Activated naive CD4-positive, alpha-beta T cell treated with anti-CD3 and anti-CD28 coated beads for 36 hours (primary cell): ENCODE measurements around the gene KCNK4. TPM values are rescaled to one million over a fixed set of nuclear protein-coding genes. Genes with fewer than 3 reads are reported as not detected.
A peak's percentile ranks its signal among the peaks of the same experiment; 100 is the strongest.

Experiments
- CTCF ChIA-PET: fragments of 350-600 bp; sonication (Branson Sonifier 250); formaldehyde crosslinking; loops from one replicate; lab custom pipeline; 2021; ENCODE audit warnings: antibody characterized with exemption; lab: Charles Lee
- DNase-seq: peaks from one replicate; pipeline ENCODE4 v3.0.0-alpha.2; 2020
- H3K27ac Mint-ChIP-seq: one replicate; pipeline ENCODE4 v1.8.0; 2021; ENCODE audit warnings: mild to moderate bottlenecking, mixed read lengths
- H3K27me3 Mint-ChIP-seq: one replicate; pipeline ENCODE4 v1.8.0; 2021; ENCODE audit warnings: low read depth, mixed read lengths
- H3K36me3 Mint-ChIP-seq: one replicate; pipeline ENCODE4 v1.8.0; 2021; ENCODE audit warnings: low read depth, mixed read lengths
- H3K4me1 Mint-ChIP-seq: one replicate; pipeline ENCODE4 v1.8.0; 2021; ENCODE audit warnings: low read depth, mixed read lengths
- H3K4me3 Mint-ChIP-seq: one replicate; pipeline ENCODE4 v1.8.0; 2021; ENCODE audit warnings: mild to moderate bottlenecking, moderate library complexity, mixed read lengths
- H3K9me3 Mint-ChIP-seq: one replicate; pipeline ENCODE4 v1.8.0; 2021; ENCODE audit warnings: mixed read lengths
- intact Hi-C: fragments of 100-400 bp; cut with micrococcal nuclease; formaldehyde crosslinking; loops from one replicate; pipeline ENCODE4 v1.15.1; 2023
- total RNA-seq, 2 experiments: library from RNA; stranded (reverse); gene quantifications; one replicate each; pipeline ENCODE4 v1.2.3, GENCODE V29; 2021

KCNK4 gene
- total RNA-seq, 2 experiments from 2014 or later = 0.41 TPM; not detected in 1

GRCh38 chr11:64288353-64288750, 2.8 kb upstream of the KCNK4 start:
- H3K9me3 Mint-ChIP-seq = no peaks in the 10 kb centered on the region
- DNase-seq = no peak
- H3K27me3 Mint-ChIP-seq = peaks cover 17% of the 10 kb centered on the region
- intact Hi-C loops = no loop called here
- CTCF ChIA-PET = interaction anchor here (1.3 to 1.5 kb wide), 2 partner anchors 12 to 16 kb away, joined by 3 to 4 read pairs; partner anchors contain the start of gene CATSPERZ
- no peak overlapping the region for H3K27ac Mint-ChIP-seq
- no peaks in the 10 kb centered on the region for H3K36me3 Mint-ChIP-seq
- peaks cover 15% of the 10 kb centered on the region for H3K4me1 Mint-ChIP-seq
- no peak overlapping the region for H3K4me3 Mint-ChIP-seq

DNA sequence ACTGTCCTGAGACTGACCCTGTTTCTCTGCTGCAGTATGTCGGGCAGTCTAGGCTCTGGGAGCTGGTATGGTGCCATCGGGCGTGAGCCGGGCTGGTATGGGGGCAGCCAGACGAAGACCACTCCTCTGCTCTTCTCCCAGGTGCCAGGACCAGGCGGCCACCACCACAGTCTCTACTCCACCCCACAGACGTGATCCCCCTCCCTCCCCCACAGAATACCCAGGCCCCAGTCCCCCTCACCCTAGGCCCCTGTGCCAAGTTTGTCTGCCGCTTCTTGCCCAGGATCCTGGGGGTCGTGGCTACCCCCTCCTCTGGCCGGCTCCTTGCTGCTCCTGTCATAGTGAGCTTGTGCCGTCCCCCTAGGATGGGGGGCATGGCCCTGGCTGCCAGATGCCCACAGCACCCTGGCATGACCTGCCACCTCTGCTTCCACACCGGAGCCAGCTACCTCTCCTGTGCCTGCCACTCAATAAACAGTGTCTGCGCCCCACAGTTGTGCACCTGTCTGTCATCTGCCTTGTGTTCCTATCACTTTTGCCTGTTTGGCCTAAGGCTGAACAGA, 2.0 kb upstream of the KCNK4 start:
- CTCF ChIA-PET = interaction anchor here (1.3 to 1.9 kb wide), 3 partner anchors 12 to 38 kb away, joined by 3 to 9 read pairs (median 4); no protein-coding TSS in a partner anchor
- Mint-ChIP-seq H3K9me3 (no peaks in the 10 kb centered on the region), H3K27me3 (peaks cover 19% of the 10 kb centered on the region), H3K4me1 (peaks cover 12% of the 10 kb centered on the region), H3K27ac (no peak overlapping the region), H3K36me3 (no peaks in the 10 kb centered on the region), H3K4me3 (no peak overlapping the region)
- intact Hi-C loops = no loop called here
- DNase-seq = no peak

DNA sequence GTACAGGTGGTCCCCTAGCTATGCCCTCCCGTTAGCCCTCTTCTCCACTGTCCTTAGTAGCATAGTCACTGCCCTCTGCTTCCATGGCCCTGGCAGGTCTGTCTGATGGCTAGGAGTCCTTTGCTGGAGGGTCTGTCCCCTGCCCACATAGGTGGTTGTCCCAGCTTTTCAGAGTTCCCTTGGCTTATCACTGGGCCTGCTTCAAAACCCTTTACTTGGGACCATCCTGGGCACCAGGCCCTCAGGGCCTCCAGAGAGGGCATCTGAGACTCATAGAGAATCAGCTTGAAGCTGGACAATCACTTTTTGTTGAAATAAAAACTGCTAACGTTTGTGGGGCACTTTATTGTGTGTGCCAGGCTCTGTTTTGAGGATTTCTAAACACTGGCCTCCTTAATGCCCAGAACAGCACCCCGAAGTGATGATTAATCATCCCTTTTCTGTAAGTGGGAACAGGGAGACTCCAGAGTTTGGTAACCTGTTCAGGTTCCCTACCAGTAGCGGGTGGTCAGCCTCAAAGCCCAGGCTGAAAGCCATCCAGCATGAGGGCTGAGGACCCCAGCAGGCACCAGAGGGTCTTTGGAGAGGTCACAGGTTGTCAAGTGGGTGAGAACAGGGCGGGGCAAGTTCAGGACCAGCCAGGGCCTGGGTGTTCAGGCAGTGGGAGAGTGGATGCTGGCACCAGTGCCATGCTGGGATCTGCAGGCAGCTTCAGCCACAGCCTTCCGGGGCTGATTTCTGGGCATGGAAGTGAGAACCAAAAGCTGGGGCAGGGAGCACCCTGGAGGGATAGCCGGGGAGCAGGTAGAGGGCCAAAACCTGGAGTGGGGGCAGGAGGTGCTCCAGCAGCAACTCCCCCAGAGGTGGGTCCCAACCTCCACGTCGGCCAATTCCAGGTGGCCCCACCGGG, 495 bp upstream of the KCNK4 start:
- H3K9me3 Mint-ChIP-seq = no peaks in the 10 kb centered on the region
- H3K36me3 Mint-ChIP-seq = no peaks in the 10 kb centered on the region
- H3K27me3 Mint-ChIP-seq = peaks cover 30% of the 10 kb centered on the region
- CTCF ChIA-PET = interaction anchor here (1.3 to 1.9 kb wide), 3 partner anchors 11 to 40 kb away, joined by 3 to 9 read pairs (median 5); partner anchors contain the start of gene ESRRA
- DNase-seq = no peak
- H3K4me3 Mint-ChIP-seq = peak overlapping the region; percentile 47
- intact Hi-C loops = no loop called here
- H3K4me1 Mint-ChIP-seq = peaks cover 12% of the 10 kb centered on the region
- no peak overlapping the region for H3K27ac Mint-ChIP-seq

- Mint-ChIP-seq H3K4me3 (no peak overlapping the region), H3K36me3 (no peaks in the 10 kb centered on the region)
- DNase-seq = no peak
Measured at GRCh38 chr11:64291752-64292459, 804 bp downstream of the KCNK4 start.

DNA sequence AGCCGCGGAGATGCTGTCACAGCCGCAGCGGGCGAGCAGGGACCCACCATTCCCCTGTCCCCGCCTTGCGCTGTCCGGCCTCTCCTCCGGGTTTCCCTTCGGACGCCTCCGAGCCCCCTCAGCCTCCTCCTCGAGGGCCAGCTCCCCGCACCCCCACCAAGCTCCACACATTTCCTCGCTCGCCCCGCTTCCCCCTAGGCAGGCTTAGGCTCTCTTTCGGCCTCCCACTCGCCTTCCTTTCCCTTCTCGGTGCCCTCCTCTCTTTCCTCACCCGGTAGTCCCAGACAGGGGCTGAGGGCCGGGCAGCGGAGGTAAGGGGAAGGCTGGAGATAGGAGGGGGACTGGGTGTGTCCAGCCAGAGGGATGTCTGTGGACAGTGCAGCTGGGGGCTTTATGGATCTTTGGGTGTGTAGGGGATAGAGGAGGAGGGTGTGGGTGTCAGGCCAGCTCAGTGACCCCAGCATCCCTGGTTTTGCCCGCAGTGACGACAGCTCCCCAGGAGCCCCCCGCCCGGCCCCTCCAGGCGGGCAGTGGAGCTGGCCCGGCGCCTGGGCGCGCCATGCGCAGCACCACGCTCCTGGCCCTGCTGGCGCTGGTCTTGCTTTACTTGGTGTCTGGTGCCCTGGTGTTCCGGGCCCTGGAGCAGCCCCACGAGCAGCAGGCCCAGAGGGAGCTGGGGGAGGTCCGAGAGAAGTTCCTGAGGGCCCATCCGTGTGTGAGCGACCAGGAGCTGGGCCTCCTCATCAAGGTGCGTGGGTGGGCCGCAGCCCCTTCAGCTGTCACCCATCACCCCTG, 1.6 kb downstream of the KCNK4 start:
- Mint-ChIP-seq H3K36me3 (no peaks in the 10 kb centered on the region), H3K27ac (no peak overlapping the region), H3K4me1 (peaks cover 8% of the 10 kb centered on the region), H3K4me3 (no peak overlapping the region), H3K27me3 (peaks cover 49% of the 10 kb centered on the region), H3K9me3 (no peaks in the 10 kb centered on the region)
- CTCF ChIA-PET = interaction anchor here (0.6 to 1.4 kb wide), 6 partner anchors 9 to 298 kb away, joined by 3 to 4 read pairs (median 3); no protein-coding TSS in a partner anchor
- intact Hi-C loops = no loop called here
- DNase-seq = no peak

More at GRCh38 chr11:64291752-64292459, 804 bp downstream of the KCNK4 start:
- CTCF ChIA-PET = interaction anchor here (1.3 to 1.9 kb wide), 4 partner anchors 10 to 13 kb away, joined by 3 to 5 read pairs (median 4); partner anchors contain the start of gene ESRRA
- intact Hi-C loops = no loop called here
- no peaks in the 10 kb centered on the region for H3K9me3 Mint-ChIP-seq
- H3K27me3 Mint-ChIP-seq = peaks cover 42% of the 10 kb centered on the region
- H3K27ac Mint-ChIP-seq = no peak overlapping the region
- peaks cover 5% of the 10 kb centered on the region for H3K4me1 Mint-ChIP-seq

DNA sequence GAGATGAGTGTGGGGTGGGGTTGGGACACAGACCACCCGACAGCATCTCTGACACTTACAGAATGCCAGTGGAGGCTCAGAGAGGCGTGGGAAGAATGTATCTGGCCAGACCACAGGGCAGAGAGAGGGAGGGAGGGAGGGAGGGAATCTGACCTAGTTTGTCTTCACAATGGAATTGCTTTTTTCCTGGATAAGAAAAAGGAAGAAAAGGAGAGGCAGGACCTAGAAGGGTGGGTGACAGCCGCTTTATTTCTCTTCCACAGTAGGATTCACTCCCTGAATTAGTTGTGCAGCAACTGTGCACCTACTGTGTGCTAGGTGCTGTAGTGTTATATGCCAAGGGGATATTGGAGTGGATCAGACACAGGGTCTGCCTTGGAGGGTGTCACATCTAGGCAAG, 3.7 kb downstream of the KCNK4 start:
- intact Hi-C loops = no loop called here
- Mint-ChIP-seq H3K36me3 (no peaks in the 10 kb centered on the region), H3K27me3 (peaks cover 66% of the 10 kb centered on the region), H3K27ac (no peak overlapping the region), H3K4me3 (no peak overlapping the region), H3K9me3 (no peaks in the 10 kb centered on the region), H3K4me1 (peaks cover 14% of the 10 kb centered on the region)
- CTCF ChIA-PET = interaction anchor here (0.8 to 1.0 kb wide), 2 partner anchors 10 kb away, joined by 3 read pairs; no protein-coding TSS in a partner anchor
- no peak for DNase-seq

DNA sequence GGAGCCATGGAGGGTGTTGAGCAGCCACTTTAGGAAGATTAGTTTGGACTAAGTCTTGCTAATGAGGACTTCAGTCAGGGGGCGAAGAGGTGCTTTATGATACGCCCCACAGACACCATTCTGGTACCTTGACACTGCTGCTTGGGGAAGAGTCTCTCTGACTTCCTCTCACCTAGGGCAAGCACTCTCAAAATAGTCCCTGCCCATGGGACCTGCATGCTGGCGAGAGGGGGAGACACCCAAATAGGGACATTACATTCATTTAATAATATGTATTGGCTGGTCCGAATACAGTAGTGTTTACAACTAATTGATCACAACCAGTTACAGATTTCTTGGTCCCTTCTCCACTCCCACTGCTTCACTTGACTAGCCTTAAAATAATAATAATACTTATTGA, 4.7 kb downstream of the KCNK4 start:
- no peak overlapping the region for H3K27ac Mint-ChIP-seq
- H3K9me3 Mint-ChIP-seq = no peaks in the 10 kb centered on the region
- intact Hi-C loops = no loop called here
- DNase-seq = no peak
- H3K4me3 Mint-ChIP-seq = no peak overlapping the region
- H3K36me3 Mint-ChIP-seq = no peaks in the 10 kb centered on the region
- CTCF ChIA-PET = interaction anchor here (1.0 kb wide), 1 partner anchor 9 kb away, joined by 3 read pairs; no protein-coding TSS in a partner anchor
- H3K4me1 Mint-ChIP-seq = peaks cover 17% of the 10 kb centered on the region
- peaks cover 73% of the 10 kb centered on the region for H3K27me3 Mint-ChIP-seq

DNA sequence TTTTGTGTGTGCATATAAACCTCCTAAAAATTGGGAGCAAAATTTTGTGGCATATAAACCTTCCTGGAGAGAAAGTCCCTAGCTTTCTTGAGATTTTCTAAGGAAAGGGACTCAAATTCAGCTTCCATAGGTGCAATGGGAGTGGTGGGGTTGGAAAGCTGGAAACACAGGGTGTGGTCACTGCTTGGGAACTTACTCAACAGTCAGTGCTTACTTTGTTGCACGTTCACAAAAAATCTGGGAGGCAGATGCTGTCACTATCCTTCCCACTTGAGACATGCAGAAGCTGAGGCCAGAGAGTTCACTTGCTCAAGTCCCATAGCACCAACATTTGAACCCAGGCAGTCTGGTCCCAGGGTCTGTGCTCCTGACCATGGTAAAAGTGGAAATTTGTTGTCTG, 5.1 kb downstream of the KCNK4 start:
- H3K4me3 Mint-ChIP-seq = no peak overlapping the region
- CTCF ChIA-PET = no interaction called here
- H3K4me1 Mint-ChIP-seq = peaks cover 19% of the 10 kb centered on the region
- no peak overlapping the region for H3K27ac Mint-ChIP-seq
- H3K9me3 Mint-ChIP-seq = no peaks in the 10 kb centered on the region
- no peaks in the 10 kb centered on the region for H3K36me3 Mint-ChIP-seq
- no peak for DNase-seq
- intact Hi-C loops = no loop called here
- H3K27me3 Mint-ChIP-seq = peaks cover 71% of the 10 kb centered on the region

GRCh38 chr11:64296830-64297698, 6.0 kb downstream of the KCNK4 start:
- no peaks in the 10 kb centered on the region for H3K9me3 Mint-ChIP-seq
- H3K27me3 Mint-ChIP-seq = peaks cover 75% of the 10 kb centered on the region
- intact Hi-C loops = no loop called here
- no peaks in the 10 kb centered on the region for H3K36me3 Mint-ChIP-seq
- no peak overlapping the region for H3K27ac Mint-ChIP-seq
- no peak for DNase-seq
- H3K4me1 Mint-ChIP-seq = peaks cover 19% of the 10 kb centered on the region
- no peak overlapping the region for H3K4me3 Mint-ChIP-seq
- CTCF ChIA-PET = no interaction called here

GRCh38 chr11:64297699-64298358, 6.7 kb downstream of the KCNK4 start:
- CTCF ChIA-PET = no interaction called here
- DNase-seq = no peak
- no peak overlapping the region for H3K4me3 Mint-ChIP-seq
- intact Hi-C loops = no loop called here
- H3K9me3 Mint-ChIP-seq = no peaks in the 10 kb centered on the region
- no peaks in the 10 kb centered on the region for H3K36me3 Mint-ChIP-seq
- peaks cover 19% of the 10 kb centered on the region for H3K4me1 Mint-ChIP-seq
- peaks cover 71% of the 10 kb centered on the region for H3K27me3 Mint-ChIP-seq
- H3K27ac Mint-ChIP-seq = no peak overlapping the region
